Endodermal cell (in vitro differentiated cells): ENCODE data around the gene C17orf58. TPM values are rescaled to one million over a fixed set of nuclear protein-coding genes. Genes with fewer than 3 reads are reported as not detected.
"Not testable (repeated sequence)": the region's sequence is repeated elsewhere in the genome, so short reads cannot be mapped to it uniquely, and the experiment has no call there.

ENCODE experiments used
- DNase-seq: peaks from one replicate; pipeline ENCODE4 v3.0.0-alpha.2; 2017
- H3K27ac ChIP-seq: 2 replicates; pipeline ENCODE4 v1.5.1; 2013; ENCODE audit warnings: mild to moderate bottlenecking, low read depth, low read length, moderate library complexity
- H3K27me3 ChIP-seq: 2 replicates; pipeline ENCODE4 v1.6.1; 2013; ENCODE audit warnings: mild to moderate bottlenecking, low read length, moderate library complexity; ENCODE audit not compliant: insufficient read depth, control insufficient read depth, poor library complexity, severe bottlenecking
- H3K36me3 ChIP-seq: 2 replicates; pipeline ENCODE4 v1.7.0; 2013; ENCODE audit warnings: mild to moderate bottlenecking, low read length, moderate library complexity; ENCODE audit not compliant: control insufficient read depth, insufficient read depth
- H3K4me1 ChIP-seq: one replicate; pipeline ENCODE4 v1.7.0; 2013; ENCODE audit warnings: low read length; ENCODE audit not compliant: control insufficient read depth, insufficient read depth
- H3K4me3 ChIP-seq: 2 replicates; pipeline ENCODE4 v1.5.1; 2013; ENCODE audit warnings: mild to moderate bottlenecking, low read length, moderate library complexity
- H3K9ac ChIP-seq: 2 replicates; pipeline ENCODE4 v1.6.1; 2013; ENCODE audit warnings: mild to moderate bottlenecking, low read length, moderate library complexity; ENCODE audit not compliant: poor library complexity, severe bottlenecking; ENCODE audit errors: extremely low read depth
- H3K9me3 ChIP-seq: 2 replicates; pipeline ENCODE4 v1.6.1; 2013; ENCODE audit warnings: mild to moderate bottlenecking, low read length, moderate library complexity; ENCODE audit not compliant: control insufficient read depth
- H3K27ac Mint-ChIP-seq: 2 replicates; pipeline ENCODE4 v1.8.0; 2020; ENCODE audit warnings: mixed read lengths
- H3K27me3 Mint-ChIP-seq: 2 replicates; pipeline ENCODE4 v1.8.0; 2021; ENCODE audit warnings: mild to moderate bottlenecking, mixed read lengths; ENCODE audit not compliant: insufficient read depth
- H3K36me3 Mint-ChIP-seq: 2 replicates; pipeline ENCODE4 v1.8.0; 2020; ENCODE audit warnings: low read depth, mixed read lengths
- H3K4me1 Mint-ChIP-seq: 2 replicates; pipeline ENCODE4 v1.8.0; 2020; ENCODE audit warnings: mixed read lengths
- H3K4me3 Mint-ChIP-seq: 2 replicates; pipeline ENCODE4 v1.8.0; 2020; ENCODE audit warnings: mild to moderate bottlenecking, moderate library complexity, mixed read lengths
- H3K9me3 Mint-ChIP-seq: 2 replicates; pipeline ENCODE4 v1.8.0; 2020; ENCODE audit warnings: mild to moderate bottlenecking, mixed read lengths
- WGBS, 2 experiments: methylation state at CpG; one replicate each; pipeline versions ENCODE4 v1.1.5 to v1.1.7; 2013; ENCODE audit warnings: missing lambda C conversion rate in 2 of 2, mixed read lengths in 1 of 2; ENCODE audit not compliant: insufficient coverage in 1 of 2, insufficient read length in 1 of 2; 5-methylcytosine and 5-hydroxymethylcytosine counted together
- long read RNA-seq, 4 experiments: library from polyadenylated mRNA in 2 of 4; library from RNA in 1 of 4; library from capped mRNA in 1 of 4; stranded (forward) in 3 of 4; unstranded in 1 of 4; transcript quantifications; one replicate each; pipeline ENCODE4 v2.0.0, GENCODE V29; 2020 to 2021; ENCODE audit warnings: inconsistent platforms in 1 of 4
- polyA plus RNA-seq, 2 experiments: library from polyadenylated mRNA; stranded (reverse); fragments of 50-300 nt; gene quantifications; one replicate each; pipeline ENCODE4 v1.2.3, GENCODE V29; 2013
- total RNA-seq, 2 donors: library from RNA; stranded (reverse); fragmentation: NEBNext Ultra II Directional in 1 of 2; extraction: Animal tissue kit (Norgen Biotek cat#: 25700) in 1 of 2; gene quantifications; 2 replicates in 1 of 2; 3 replicates in 1 of 2; pipeline ENCODE4 v1.2.1, GENCODE V29; 2021
- TF ChIP-seq, protein P1 (sequence below): fragments of 200-600 bp; sonication (generic); conservative IDR thresholded peaks from 2 replicates; pipeline ENCODE4 v1.5.0; 2021; ENCODE audit warnings: antibody characterized with exemption, mild to moderate bottlenecking

C17orf58 gene
- 10 to 100 TPM; 14.0 to 14.1 TPM for total RNA-seq
- 24.2 TPM for polyA plus RNA-seq (2013, experiment 1 of 2)
- 20.7 TPM for polyA plus RNA-seq (2013, experiment 2 of 2)
- long read RNA-seq, experiment 1, transcript C17orf58-202 (3 exons, 1,082 nt), result major isoform, 6 of 9 reads
- long read RNA-seq, experiment 1, partial matches to known transcripts, result 1 of 9 reads
- long read RNA-seq, experiment 1, other reads (novel, unspliced or antisense), result 1 of 9 reads
- long read RNA-seq, experiment 2, transcript C17orf58-203 (2 exons, 1,654 nt), result minor isoform, 6 of 19 reads
- long read RNA-seq, experiment 2, transcript C17orf58-202 (3 exons, 1,082 nt), result major isoform, 8 of 19 reads
- long read RNA-seq, experiment 2, partial matches to known transcripts, result 3 of 19 reads
- long read RNA-seq, experiment 2, other reads (novel, unspliced or antisense), result 2 of 19 reads
- long read RNA-seq, experiment 3, transcript C17orf58-202 (3 exons, 1,082 nt), result major isoform, 30 of 78 reads
- long read RNA-seq, experiment 3, transcript C17orf58-203 (2 exons, 1,654 nt), result minor isoform, 16 of 78 reads
- long read RNA-seq, experiment 3, partial matches to known transcripts, result 16 of 78 reads
- long read RNA-seq, experiment 3, other reads (novel, unspliced or antisense), result 16 of 78 reads
- long read RNA-seq, experiment 4, transcript C17orf58-202 (3 exons, 1,082 nt), result major isoform, 10 of 12 reads
- long read RNA-seq, experiment 4, partial matches to known transcripts, result 0 of 12 reads
- long read RNA-seq, experiment 4, other reads (novel, unspliced or antisense), result 1 of 12 reads

DNA sequence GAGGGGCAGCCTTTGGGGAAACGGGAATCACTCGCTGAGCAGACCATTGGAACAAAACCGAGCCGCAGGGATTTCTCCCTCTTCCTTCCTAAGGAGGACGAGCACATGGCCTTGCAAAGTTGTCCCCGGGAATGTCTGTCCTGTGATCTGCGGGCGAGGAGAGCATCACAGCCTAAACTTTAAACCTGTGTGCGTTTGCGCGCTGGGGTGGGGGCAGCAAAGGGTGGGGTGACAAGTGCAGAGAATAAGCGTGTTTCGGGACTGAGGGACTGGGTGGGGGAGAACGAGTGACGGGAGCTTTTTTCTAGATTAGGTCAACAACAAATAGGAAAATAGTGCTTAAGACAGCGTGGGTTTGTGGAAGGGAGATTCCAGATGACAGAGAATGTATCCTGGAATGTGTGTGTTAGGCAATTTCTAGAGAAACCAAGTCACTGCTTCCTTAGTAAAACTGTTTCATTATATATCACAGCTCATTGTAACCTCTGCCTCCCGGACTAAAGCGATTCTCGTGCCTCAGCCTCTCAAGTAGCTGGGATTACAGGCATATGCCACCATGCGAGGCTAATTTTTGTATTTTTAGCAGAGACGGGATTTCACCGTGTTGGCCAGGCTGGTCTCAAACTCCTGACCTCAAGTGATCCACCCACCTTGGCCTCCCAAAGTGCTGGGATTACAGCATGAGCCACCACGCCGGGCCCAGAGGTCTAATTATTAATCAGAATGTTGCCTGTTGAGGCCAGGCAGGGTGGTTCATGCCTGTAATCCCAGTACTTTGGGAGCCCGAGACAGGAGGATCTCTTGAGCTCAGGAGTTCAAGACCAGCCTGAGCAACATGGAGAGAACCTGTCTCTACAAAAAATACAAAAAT is at the start of gene C17orf58:
C17orf58 (minus strand) TSS at position 169 of the 871 bp plus-strand sequence. CDS start 271 bp downstream, outside the sequence.
- not testable (repeated sequence) for H3K27ac ChIP-seq, H3K4me1 ChIP-seq, H3K36me3 Mint-ChIP-seq, H3K36me3 ChIP-seq, H3K9ac ChIP-seq, H3K9me3 Mint-ChIP-seq, H3K9me3 ChIP-seq
- 43 to 76% methylated on average over 11 to 25 of the region's 25 CpGs for WGBS, 2 experiments
- H3K27me3 Mint-ChIP-seq, result peaks cover 34% of the 10 kb centered on the region
- peak; percentile 80 for DNase-seq
- peak within 1 kb of the TSS; percentile 60 for H3K27ac Mint-ChIP-seq
- H3K4me1 Mint-ChIP-seq, result peaks cover 23% of the 10 kb centered on the region
- peak within 1 kb of the TSS; percentile 88 for H3K4me3 Mint-ChIP-seq
- H3K4me3 ChIP-seq, result peak within 1 kb of the TSS; percentile 76
- H3K27me3 ChIP-seq, result peaks cover 25% of the 10 kb centered on the region

DNA sequence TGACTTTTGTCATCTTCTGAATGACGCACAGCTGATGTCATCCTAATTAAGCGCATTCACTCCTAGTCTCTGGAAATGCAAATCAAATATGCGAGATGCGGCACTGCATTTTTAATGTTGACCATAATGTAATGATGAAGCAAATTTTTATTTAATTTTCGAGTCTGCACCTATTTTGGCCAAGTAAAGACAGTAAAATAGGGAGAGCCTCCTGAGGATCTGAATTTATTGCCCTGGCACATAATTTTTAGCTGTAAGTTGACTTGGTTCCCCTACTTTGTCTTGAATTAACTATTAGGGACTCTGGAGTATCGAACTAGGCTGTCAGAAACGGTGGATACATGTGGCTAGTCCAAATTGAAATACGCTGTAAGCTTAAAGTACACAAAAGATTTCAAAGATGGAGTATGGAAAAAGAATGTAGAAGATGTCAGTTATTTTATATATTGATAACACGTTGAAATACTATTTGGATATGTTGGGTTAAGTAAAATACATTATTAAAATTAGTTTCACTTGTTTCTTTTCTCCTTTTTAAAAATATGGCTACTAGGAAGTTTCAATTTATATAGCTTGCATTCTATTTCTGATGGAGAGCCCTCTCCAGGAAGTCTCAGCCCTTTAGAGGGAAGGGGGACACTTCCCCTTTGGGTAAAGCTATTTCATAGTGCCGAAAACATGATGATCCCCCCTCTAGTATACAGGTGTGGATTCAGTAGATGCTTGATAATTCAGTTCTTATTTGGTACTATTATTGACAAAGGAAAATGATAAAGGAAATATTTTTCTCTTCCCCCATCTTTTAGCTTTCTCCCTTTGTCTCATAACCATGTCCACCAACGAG is 40.3 kb upstream of the C17orf58 start:
- peaks cover 39% of the 10 kb centered on the region for H3K36me3 Mint-ChIP-seq
- Histone ChIP-seq H3K9ac (peak overlapping the region; percentile 96), H3K27me3 (no peaks in the 10 kb centered on the region), H3K4me3 (peak overlapping the region; percentile 92), H3K27ac (peak overlapping the region; percentile 94), H3K36me3 (peaks cover 47% of the 10 kb centered on the region), H3K4me1 (peaks cover 2% of the 10 kb centered on the region), H3K9me3 (no peaks in the 10 kb centered on the region)
- no peaks in the 10 kb centered on the region for H3K27me3 Mint-ChIP-seq
- DNase-seq, result no peak
- TF ChIP-seq, protein P1, sequence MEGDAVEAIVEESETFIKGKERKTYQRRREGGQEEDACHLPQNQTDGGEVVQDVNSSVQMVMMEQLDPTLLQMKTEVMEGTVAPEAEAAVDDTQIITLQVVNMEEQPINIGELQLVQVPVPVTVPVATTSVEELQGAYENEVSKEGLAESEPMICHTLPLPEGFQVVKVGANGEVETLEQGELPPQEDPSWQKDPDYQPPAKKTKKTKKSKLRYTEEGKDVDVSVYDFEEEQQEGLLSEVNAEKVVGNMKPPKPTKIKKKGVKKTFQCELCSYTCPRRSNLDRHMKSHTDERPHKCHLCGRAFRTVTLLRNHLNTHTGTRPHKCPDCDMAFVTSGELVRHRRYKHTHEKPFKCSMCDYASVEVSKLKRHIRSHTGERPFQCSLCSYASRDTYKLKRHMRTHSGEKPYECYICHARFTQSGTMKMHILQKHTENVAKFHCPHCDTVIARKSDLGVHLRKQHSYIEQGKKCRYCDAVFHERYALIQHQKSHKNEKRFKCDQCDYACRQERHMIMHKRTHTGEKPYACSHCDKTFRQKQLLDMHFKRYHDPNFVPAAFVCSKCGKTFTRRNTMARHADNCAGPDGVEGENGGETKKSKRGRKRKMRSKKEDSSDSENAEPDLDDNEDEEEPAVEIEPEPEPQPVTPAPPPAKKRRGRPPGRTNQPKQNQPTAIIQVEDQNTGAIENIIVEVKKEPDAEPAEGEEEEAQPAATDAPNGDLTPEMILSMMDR, result no peak
- peaks cover 22% of the 10 kb centered on the region for H3K4me1 Mint-ChIP-seq
- H3K27ac Mint-ChIP-seq, result peak overlapping the region; percentile 94
- 0 to 15% methylated on average over 7 to 10 of the region's 11 CpGs for WGBS, 2 experiments
- no peaks in the 10 kb centered on the region for H3K9me3 Mint-ChIP-seq
- H3K4me3 Mint-ChIP-seq, result peak overlapping the region; percentile 95

DNA sequence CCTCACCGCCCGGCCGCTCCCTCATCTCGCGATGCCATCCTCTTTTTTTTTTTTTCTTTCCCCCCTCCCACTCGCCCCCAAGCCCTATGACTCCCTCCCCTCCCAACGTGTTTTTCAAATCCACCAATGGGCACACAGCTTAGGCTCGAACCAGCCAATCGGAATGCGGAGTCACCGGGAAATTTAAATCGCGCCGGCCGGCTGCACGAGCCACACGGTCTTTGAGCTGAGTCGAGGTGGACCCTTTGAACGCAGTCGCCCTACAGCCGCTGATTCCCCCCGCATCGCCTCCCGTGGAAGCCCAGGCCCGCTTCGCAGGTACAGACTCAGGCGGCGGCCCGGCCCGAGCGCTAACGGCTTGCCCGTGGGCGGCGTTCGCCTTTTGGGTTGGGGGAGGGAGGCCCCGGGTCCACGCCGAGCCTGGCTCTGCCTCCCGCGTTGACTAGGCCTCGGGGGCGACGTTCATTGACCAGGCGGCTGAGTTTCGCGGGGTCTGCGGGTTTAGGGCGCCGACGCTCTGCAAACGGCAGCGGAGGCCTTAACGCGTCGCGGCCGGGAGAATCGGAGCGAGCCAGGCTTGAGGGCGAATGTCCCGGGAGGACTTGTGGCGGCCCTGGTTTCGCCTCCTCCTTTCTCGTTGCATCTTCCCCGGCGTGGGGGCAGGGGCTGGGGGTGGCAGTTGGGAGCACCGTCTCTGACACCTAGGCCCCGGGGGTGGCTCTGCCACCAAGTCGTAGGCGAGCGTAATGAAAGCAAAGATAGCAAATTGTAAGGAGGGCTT is 39.4 kb upstream of the C17orf58 start, which contains the start of gene KPNA2:
KPNA2 (plus strand) TSS at position 213 of the 781 bp plus-strand sequence. CDS start 1,398 bp downstream, outside the sequence.
- Histone ChIP-seq H3K9me3 (no peaks in the 10 kb centered on the region), H3K4me3 (peak within 1 kb of the TSS; percentile 92), H3K4me1 (peaks cover 2% of the 10 kb centered on the region), H3K9ac (peak within 1 kb of the TSS; percentile 96), H3K36me3 (peaks cover 39% of the 10 kb centered on the region), H3K27ac (peak within 1 kb of the TSS; percentile 94), H3K27me3 (no peaks in the 10 kb centered on the region)
- peak; percentile 99 for DNase-seq
- TF ChIP-seq, protein P1, result no peak
- H3K9me3 Mint-ChIP-seq, result no peaks in the 10 kb centered on the region
- 0% methylated on average over 29 to 72 of the region's 72 CpGs for WGBS, 2 experiments
- peak within 1 kb of the TSS; percentile 95 for H3K4me3 Mint-ChIP-seq
- no peaks in the 10 kb centered on the region for H3K27me3 Mint-ChIP-seq
- peaks cover 34% of the 10 kb centered on the region for H3K36me3 Mint-ChIP-seq
- H3K4me1 Mint-ChIP-seq, result peaks cover 22% of the 10 kb centered on the region
- peak within 1 kb of the TSS; percentile 94 for H3K27ac Mint-ChIP-seq
